Measurements from ENCODE around the gene EPHA10.

DNA sequence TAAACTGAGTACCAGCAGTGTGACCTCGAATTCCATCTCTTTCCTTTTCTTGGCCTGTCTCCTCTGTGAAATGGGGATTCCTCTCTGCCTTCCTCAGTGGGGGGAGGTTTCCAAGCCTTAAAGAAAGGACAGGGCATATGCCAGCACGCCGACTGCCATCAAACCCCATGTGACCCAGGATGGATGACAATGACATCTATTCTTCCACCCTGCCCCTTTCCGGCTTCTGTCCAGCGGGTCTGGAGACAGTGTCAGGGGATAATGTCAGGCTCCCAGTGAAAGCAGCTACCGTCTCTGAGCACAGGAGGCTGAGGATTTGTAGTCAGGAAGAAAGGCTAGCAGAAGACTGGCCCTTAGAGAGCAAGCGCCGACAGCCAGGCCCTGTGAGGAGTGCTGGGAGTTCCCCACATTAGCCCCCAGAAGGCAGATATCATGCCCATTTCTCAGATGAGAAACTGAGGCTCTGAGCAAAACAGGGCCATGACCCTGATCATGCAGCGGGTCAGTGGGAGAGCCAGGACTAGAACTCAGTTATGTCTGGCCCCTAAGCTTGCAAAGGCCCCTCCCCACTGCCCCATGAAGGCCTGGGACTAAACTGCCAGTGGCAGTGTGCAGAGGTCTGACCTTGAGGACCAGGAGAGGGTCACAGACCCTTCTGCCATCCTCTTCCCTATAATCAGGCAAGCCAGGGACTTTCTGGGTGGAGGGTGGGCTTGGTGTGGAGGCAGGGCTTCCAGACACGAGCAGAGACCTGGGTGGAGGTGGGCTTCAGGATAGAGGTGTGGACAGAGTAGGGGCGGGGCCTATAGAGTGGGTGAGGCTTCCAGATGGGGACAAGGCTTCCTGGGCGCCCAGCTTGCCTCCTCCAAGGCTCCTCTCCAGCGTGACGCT is 42.5 kb downstream of the EPHA10 start:
- TF ChIP-seq, protein P1, sequence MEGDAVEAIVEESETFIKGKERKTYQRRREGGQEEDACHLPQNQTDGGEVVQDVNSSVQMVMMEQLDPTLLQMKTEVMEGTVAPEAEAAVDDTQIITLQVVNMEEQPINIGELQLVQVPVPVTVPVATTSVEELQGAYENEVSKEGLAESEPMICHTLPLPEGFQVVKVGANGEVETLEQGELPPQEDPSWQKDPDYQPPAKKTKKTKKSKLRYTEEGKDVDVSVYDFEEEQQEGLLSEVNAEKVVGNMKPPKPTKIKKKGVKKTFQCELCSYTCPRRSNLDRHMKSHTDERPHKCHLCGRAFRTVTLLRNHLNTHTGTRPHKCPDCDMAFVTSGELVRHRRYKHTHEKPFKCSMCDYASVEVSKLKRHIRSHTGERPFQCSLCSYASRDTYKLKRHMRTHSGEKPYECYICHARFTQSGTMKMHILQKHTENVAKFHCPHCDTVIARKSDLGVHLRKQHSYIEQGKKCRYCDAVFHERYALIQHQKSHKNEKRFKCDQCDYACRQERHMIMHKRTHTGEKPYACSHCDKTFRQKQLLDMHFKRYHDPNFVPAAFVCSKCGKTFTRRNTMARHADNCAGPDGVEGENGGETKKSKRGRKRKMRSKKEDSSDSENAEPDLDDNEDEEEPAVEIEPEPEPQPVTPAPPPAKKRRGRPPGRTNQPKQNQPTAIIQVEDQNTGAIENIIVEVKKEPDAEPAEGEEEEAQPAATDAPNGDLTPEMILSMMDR (IDR thresholded peaks at IDR 0.05): no peak
- TF ChIP-seq EP300 (IDR thresholded peaks at IDR 0.05; ENCODE audit: low read depth) (no peak), POLR2AphosphoS5 (IDR thresholded peaks at IDR 0.05) (no peak)
